GM12878 (cell line): ENCODE results near the gene THBS3. TPM values are rescaled to one million over a fixed set of nuclear protein-coding genes. Genes with fewer than 3 reads are reported as not detected.

Experiments used
- ATAC-seq: fragments of 200-7000 bp; cut with Tn5 transposase; 3 replicates; pipeline ENCODE4 v1.9.1; 2020; ENCODE audit warnings: mild to moderate bottlenecking, moderate library complexity
- BruUV-seq: library from RNA; stranded (reverse); fragments of 400-500 nt; replicated peaks from 2 replicates; lab custom pipeline; 2021; lab: Mats Ljungman, UMichigan
- CTCF ChIA-PET: fragments of 300-600 bp; sonication (Branson Sonifier 250); formaldehyde crosslinking; extraction: SDS; loops from one replicate; lab custom pipeline; 2021; ENCODE audit warnings: inconsistent platforms; lab: Yijun Ruan, JAX
- POLR2A ChIA-PET: fragments of 350-600 bp; formaldehyde crosslinking; extraction: SDS; loops from one replicate; lab custom pipeline; 2021; ENCODE audit warnings: inconsistent platforms; lab: Charles Lee
- RAD21 ChIA-PET: fragments of 300-600 bp; sonication (Branson Sonifier 250); formaldehyde crosslinking; loops from one replicate; lab custom pipeline; 2023; ENCODE audit warnings: antibody characterized with exemption; ENCODE audit not compliant: unreplicated experiment; lab: Charles Lee
- SMC1A ChIA-PET: fragments of 300-600 bp; sonication (Branson Sonifier 250); formaldehyde crosslinking; loops from one replicate; lab custom pipeline; 2023; ENCODE audit not compliant: unreplicated experiment, uncharacterized antibody; lab: Charles Lee
- DNase-seq: peaks from one replicate; pipeline ENCODE4 v3.0.0-alpha.2; 2011; ENCODE audit warnings: low read depth, low spot score
- FAIRE-seq: peaks from 3 replicates; lab custom pipeline; 2011; peaks lifted over from hg19 to GRCh38; lab: Jason Lieb, UNC
- H2AFZ ChIP-seq: 2 replicates; pipeline ENCODE4 v1.6.0; 2011; ENCODE audit warnings: low read depth, low read length, control low read depth; ENCODE audit not compliant: control insufficient read depth
- H3K27ac ChIP-seq: 2 replicates; pipeline ENCODE4 v1.5.1; 2011; ENCODE audit warnings: control low read depth; ENCODE audit not compliant: control insufficient read depth, insufficient read depth
- H3K27me3 ChIP-seq, 2 experiments: replicated peaks in 1 of 2; 2 replicates each; pipeline versions ENCODE4 v1.6.0 to v1.6.1; 2011; ENCODE audit warnings: low read length in 1 of 2; ENCODE audit not compliant: control insufficient read depth in 2 of 2, insufficient read depth in 2 of 2
- H3K36me3 ChIP-seq, 2 experiments: 2 replicates each; pipeline ENCODE4 v1.5.1; 2011; ENCODE audit warnings: low read length in 1 of 2; ENCODE audit not compliant: control insufficient read depth in 2 of 2, insufficient read depth in 2 of 2
- H3K4me1 ChIP-seq: 2 replicates; pipeline ENCODE4 v1.6.1; 2011; ENCODE audit warnings: mild to moderate bottlenecking, low read length, moderate library complexity, mixed read lengths; ENCODE audit not compliant: control insufficient read depth, insufficient read depth
- H3K4me2 ChIP-seq: 2 replicates; pipeline ENCODE4 v1.6.0; 2011; ENCODE audit warnings: control low read depth; ENCODE audit not compliant: control insufficient read depth, insufficient read depth
- H3K4me3 ChIP-seq: fragments of 200-600 bp; sonication (generic); 2 replicates; pipeline ENCODE4 v1.5.1; 2016
- H3K79me2 ChIP-seq: 2 replicates; pipeline ENCODE4 v1.6.0; 2011; ENCODE audit warnings: low read length; ENCODE audit not compliant: control insufficient read depth, insufficient read depth
- H3K9ac ChIP-seq: 2 replicates; pipeline ENCODE4 v1.8.0; 2011; ENCODE audit warnings: low read length, control low read depth, mixed read lengths; ENCODE audit not compliant: control insufficient read depth, insufficient read depth
- H3K9me3 ChIP-seq: replicated peaks from 3 replicates; pipeline ENCODE4 v1.5.1; 2011; ENCODE audit warnings: mild to moderate bottlenecking, low read length; ENCODE audit not compliant: control insufficient read depth, insufficient read depth
- H4K20me1 ChIP-seq: 2 replicates; pipeline ENCODE4 v1.6.0; 2011; ENCODE audit not compliant: control insufficient read depth, insufficient read depth
- CBFB ChIP-seq: IDR thresholded peaks from 2 replicates; pipeline ENCODE4 v1.6.1; 2016; ENCODE audit warnings: antibody characterized with exemption, low read depth
- CBX5 ChIP-seq: sonication (generic); IDR thresholded peaks from 2 replicates; pipeline ENCODE4 v1.6.1; 2016; ENCODE audit warnings: low read depth, moderate library complexity, mild to moderate bottlenecking, inconsistent platforms
- CHD1 ChIP-seq: IDR thresholded peaks from 2 replicates; pipeline ENCODE4 v1.6.1; 2012; ENCODE audit warnings: low read depth, low read length, improper control_type of control experiment
- CREB1 ChIP-seq: IDR thresholded peaks from 2 replicates; pipeline ENCODE4 v1.6.1; 2012; ENCODE audit warnings: low read depth, mild to moderate bottlenecking, inconsistent platforms
- CUX1 ChIP-seq: IDR thresholded peaks from 2 replicates; pipeline ENCODE4 v1.6.1; 2012; ENCODE audit warnings: improper control_type of control experiment, low read depth, low read length; ENCODE audit not compliant: insufficient replicate concordance
- ESRRA ChIP-seq: IDR thresholded peaks from 2 replicates; pipeline ENCODE4 v1.6.1; 2012; ENCODE audit warnings: mild to moderate bottlenecking, low read length, improper control_type of control experiment
- ETV6 ChIP-seq, 2 experiments: fragments of 450-650 bp in 1 of 2; IDR thresholded peaks in 1 of 2; conservative IDR thresholded peaks in 1 of 2; 2 replicates each; pipeline ENCODE4 v1.6.1; 2014; ENCODE audit warnings: antibody characterized with exemption in 1 of 2, borderline replicate concordance in 1 of 2, low read depth in 1 of 2, mild to moderate bottlenecking in 1 of 2, moderate library complexity in 1 of 2
- GATAD2B ChIP-seq: fragments of 450-650 bp; conservative IDR thresholded peaks from 2 replicates; pipeline ENCODE4 v1.6.1; 2017; ENCODE audit warnings: low read depth, mild to moderate bottlenecking, moderate library complexity
- HDAC6 ChIP-seq: fragments of 200-600 bp; sonication (generic); IDR thresholded peaks from one replicate; pipeline ENCODE4 v1.8.0; 2017; ENCODE audit warnings: antibody characterized with exemption; ENCODE audit not compliant: unreplicated experiment
- HDGF ChIP-seq: fragments of 450-650 bp; IDR thresholded peaks from 2 replicates; pipeline ENCODE4 v1.6.1; 2016; ENCODE audit warnings: antibody characterized with exemption
- IRF3 ChIP-seq: fragments of 450-650 bp; IDR thresholded peaks from 2 replicates; pipeline ENCODE4 v1.6.1; 2014; ENCODE audit warnings: mild to moderate bottlenecking
- KDM1A ChIP-seq: fragments of 200-600 bp; sonication (generic); IDR thresholded peaks from 2 replicates; pipeline ENCODE4 v1.6.1; 2016; ENCODE audit warnings: borderline replicate concordance
- KLF5 ChIP-seq: fragments of 450-650 bp; IDR thresholded peaks from 2 replicates; pipeline ENCODE4 v1.6.1; 2014; ENCODE audit warnings: mild to moderate bottlenecking; ENCODE audit not compliant: partially characterized antibody
- PAX8 ChIP-seq: fragments of 450-650 bp; IDR thresholded peaks from 2 replicates; pipeline ENCODE4 v1.6.1; 2017; ENCODE audit warnings: mild to moderate bottlenecking, moderate library complexity
- RB1 ChIP-seq: fragments of 450-650 bp; formaldehyde crosslinking; IDR thresholded peaks from 2 replicates; pipeline ENCODE4 v1.6.1; 2017; ENCODE audit warnings: mild to moderate bottlenecking, borderline replicate concordance
- ZNF384 ChIP-seq: IDR thresholded peaks from 2 replicates; pipeline ENCODE4 v1.6.1; 2012; ENCODE audit warnings: low read depth, mild to moderate bottlenecking, low read length, improper control_type of control experiment, borderline replicate concordance
- WGBS: methylation state at CpG from one replicate; pipeline ENCODE4 v1.1.6; 2016; ENCODE audit warnings: low lambda C conversion rate; ENCODE audit not compliant: insufficient replicate concordance, insufficient coverage; ENCODE audit errors: missing lambda C conversion rate; 5-methylcytosine and 5-hydroxymethylcytosine counted together
- in situ Hi-C: fragments of 300-500 bp; cut with MboI; formaldehyde crosslinking; loops from 9 replicates; pipeline ENCODE4 v1.14.3; 2018; ENCODE audit warnings: mixed read lengths
- intact Hi-C: fragments of 100-400 bp; cut with micrococcal nuclease; formaldehyde crosslinking; loops from one replicate; pipeline ENCODE4 v1.14.2; 2022; ENCODE audit not compliant: unreplicated experiment
- polyA plus RNA-seq, 11 experiments: library from polyadenylated mRNA; depleted of rRNA in 4 of 11; unstranded in 6 of 11; stranded (reverse) in 5 of 11; fragments of >200 nt; fragmentation: Nextera tagmentation in 4 of 11; fragmentation: Illumina TruSeq in 1 of 11; extraction: Ambion mirVana in 4 of 11; extraction: Trizol in 1 of 11; gene quantifications; 1 replicate in 1 of 11; 2 replicates in 10 of 11; pipeline versions ENCODE4 v1.2.1 to v1.2.3, GENCODE V29; 2011 to 2016; ENCODE audit warnings: inconsistent platforms in 2 of 11, missing spikeins in 2 of 11, low read depth in 1 of 11
- total RNA-seq, 4 experiments: library from RNA; depleted of rRNA in 3 of 4; stranded (reverse); fragments of >200 nt in 3 of 4; fragmentation: Illumina TruSeq in 1 of 4; extraction: Trizol in 1 of 4; gene quantifications; 2 replicates each; pipeline versions ENCODE4 v1.2.1 to v1.2.3, GENCODE V29; 2013 to 2021
- TF ChIP-seq, protein P1 (sequence below): IDR thresholded peaks from 2 replicates; pipeline ENCODE4 v1.6.1; 2012; ENCODE audit warnings: low read depth, low read length, improper control_type of control experiment

The THBS3 gene
- total and polyA plus RNA-seq, 10 of the 15 experiments (the other 5 are each of a cell fraction or from before 2014, with no cell fraction given), result 0.66 to 3.6 (median 2.0) TPM

DNA sequence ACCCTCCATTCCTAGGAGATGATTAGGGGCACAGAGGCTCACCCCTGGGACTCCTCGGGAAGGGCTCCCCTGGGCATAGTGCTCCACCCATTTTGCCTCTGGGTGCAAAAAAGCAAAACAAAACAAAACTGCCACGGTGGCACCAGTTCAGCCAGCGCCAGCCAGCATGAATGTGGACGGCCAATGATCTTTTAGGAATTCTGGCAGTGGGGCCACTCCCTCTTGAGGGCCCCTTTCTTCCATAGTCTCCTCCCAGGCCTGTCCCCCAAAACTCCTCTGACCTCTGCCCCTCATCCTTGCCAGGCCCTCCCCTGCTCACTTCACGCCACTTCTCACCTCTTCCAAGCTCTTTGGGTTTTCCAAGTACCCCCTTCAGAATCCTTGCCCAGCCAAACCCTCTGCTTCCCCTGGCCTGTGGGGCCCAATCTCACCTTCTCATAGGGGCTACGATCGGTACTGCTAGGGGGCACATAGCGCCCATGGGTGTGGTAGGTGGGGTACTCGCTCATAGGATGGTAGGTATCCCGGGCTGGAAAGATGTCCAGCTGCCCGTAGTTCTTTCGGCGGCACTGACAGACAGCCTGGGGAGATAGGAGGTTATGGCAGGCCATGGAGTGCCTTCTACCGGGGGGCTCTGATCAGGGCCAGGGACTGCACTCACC lies 20.8 kb downstream of the THBS3 start:
- no TSS peak for BruUV-seq
- CTCF ChIA-PET, result interaction anchor here (1.0 to 1.8 kb wide), 2 partner anchors 14 to 38 kb away, joined by 4 to 9 read pairs; partner anchors contain the start of gene KRTCAP2
- no peak for DNase-seq
- TF ChIP-seq PAX8 (no peak), KDM1A (no peak), HDAC6 (no peak), CHD1 (no peak), CUX1 (no peak), ETV6 (conservative IDR thresholded peaks at IDR 0.05 in 1 of 2, IDR thresholded peaks at IDR 0.05 in 1 of 2; ENCODE audit: borderline replicate concordance in 1 of 2, low read depth in 1 of 2) (no peak), ESRRA (no peak), HDGF (no peak), KLF5 (no peak), GATAD2B (no peak), CREB1 (no peak), ZNF384 (no peak), RB1 (no peak), CBFB (no peak), CBX5 (no peak), IRF3 (no peak)
- TF ChIP-seq, protein P1, sequence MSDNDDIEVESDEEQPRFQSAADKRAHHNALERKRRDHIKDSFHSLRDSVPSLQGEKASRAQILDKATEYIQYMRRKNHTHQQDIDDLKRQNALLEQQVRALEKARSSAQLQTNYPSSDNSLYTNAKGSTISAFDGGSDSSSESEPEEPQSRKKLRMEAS, result no peak
- TF ChIP-seq, all 136 proteins: peak for 0
- intact Hi-C loops, result no loop called here
- no peak overlapping the region for H3K9ac ChIP-seq
- SMC1A ChIA-PET, result interaction anchor here (2.6 kb wide), 1 partner anchor 10 kb away, joined by 12 read pairs; no protein-coding TSS in a partner anchor
- no peaks in the 10 kb centered on the region for H4K20me1 ChIP-seq
- no peak for ATAC-seq
- H3K36me3 ChIP-seq, result no peaks in the 10 kb centered on the region
- H3K9me3 ChIP-seq, result no peaks in the 10 kb centered on the region
- H3K27me3 ChIP-seq, result no peaks in the 10 kb centered on the region
- H3K79me2 ChIP-seq, result no peaks in the 10 kb centered on the region
- no peak overlapping the region for H3K27ac ChIP-seq
- H3K4me3 ChIP-seq, result no peak overlapping the region
- peaks cover 21% of the 10 kb centered on the region for H3K4me1 ChIP-seq
- WGBS, result 71% methylated on average over 14 of the region's 14 CpGs
- FAIRE-seq, result no peak
- in situ Hi-C loops, result no loop called here
- H2AFZ ChIP-seq, result no peak overlapping the region
- RAD21 ChIA-PET, result no interaction called here
- no peak overlapping the region for H3K4me2 ChIP-seq
- POLR2A ChIA-PET, result interaction anchor here (0.6 to 2.8 kb wide), 4 partner anchors 7 to 41 kb away, joined by 3 to 23 read pairs (median 8); no protein-coding TSS in a partner anchor
